Left colon (tissue), 2 donors: ENCODE measurements around the gene FRAS1. TPM values are rescaled to one million over a fixed set of nuclear protein-coding genes. Genes with fewer than 3 reads are reported as not detected.
"Not testable (repeated sequence)": the region's sequence is repeated elsewhere in the genome, so short reads cannot be mapped to it uniquely, and the experiment has no call there.

ENCODE experiments used
- ATAC-seq: fragments of 200-7000 bp; cut with Tn5 transposase; one replicate; pipeline ENCODE4 v1.9.1; 2020; ENCODE audit warnings: mild to moderate bottlenecking, moderate library complexity
- DNase-seq, 2 donors: peaks; one replicate each; pipeline ENCODE4 v3.0.0-alpha.2; 2020
- intact Hi-C, 2 donors: fragments of 100-400 bp; cut with DNase I in 1 of 2; cut with micrococcal nuclease in 1 of 2; formaldehyde crosslinking; loops; one replicate each; pipeline versions ENCODE4 v1.11.2 to v1.14.0; 2022; cut with DNase I, micrococcal nuclease
- total RNA-seq, 2 donors: library from RNA; stranded (reverse); fragmentation: NEBNext Ultra II Directional; extraction: Animal tissue kit (Norgen Biotek cat#: 25700); gene quantifications; one replicate each; pipeline ENCODE4 v1.2.1, GENCODE V29; 2021
- donor health status: DM: no; HTN: no; CAD: no.
- donor health status: DM: yes; HTN: yes; CAD: no.

Gene FRAS1
- total RNA-seq, 2 donors from 2014 or later: 1.3 to 1.8 TPM

GRCh38 chr4:78293821-78294301 lies 236.7 kb downstream of the FRAS1 start:
- intact Hi-C loops: no loop called here

DNA sequence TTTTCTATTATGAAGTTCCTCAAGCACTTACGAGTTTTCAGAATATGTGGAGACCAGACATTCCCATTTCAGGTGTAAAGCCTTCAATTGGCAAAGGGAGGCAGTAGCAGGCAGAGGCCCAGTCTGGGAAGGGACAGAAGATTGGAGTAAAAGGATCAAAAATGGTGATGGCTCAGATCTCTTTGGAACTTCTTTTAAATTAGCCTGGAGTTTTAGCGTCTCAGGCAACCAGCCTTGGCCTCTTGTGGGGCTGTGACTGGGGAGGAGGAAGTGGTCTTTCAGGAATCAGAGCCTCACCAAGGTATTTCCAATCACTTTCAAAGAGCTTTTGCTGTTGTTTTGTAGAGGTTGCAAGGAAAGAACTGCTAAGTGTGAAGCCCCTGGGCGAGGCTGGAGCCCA lies 239.1 kb downstream of the FRAS1 start:
- intact Hi-C loops: no loop called here
- no peak for ATAC-seq
- DNase-seq: no peak

More at GRCh38 chr4:78293821-78294301, 236.7 kb downstream of the FRAS1 start:
- no peak for ATAC-seq
- DNase-seq: no peak

DNA sequence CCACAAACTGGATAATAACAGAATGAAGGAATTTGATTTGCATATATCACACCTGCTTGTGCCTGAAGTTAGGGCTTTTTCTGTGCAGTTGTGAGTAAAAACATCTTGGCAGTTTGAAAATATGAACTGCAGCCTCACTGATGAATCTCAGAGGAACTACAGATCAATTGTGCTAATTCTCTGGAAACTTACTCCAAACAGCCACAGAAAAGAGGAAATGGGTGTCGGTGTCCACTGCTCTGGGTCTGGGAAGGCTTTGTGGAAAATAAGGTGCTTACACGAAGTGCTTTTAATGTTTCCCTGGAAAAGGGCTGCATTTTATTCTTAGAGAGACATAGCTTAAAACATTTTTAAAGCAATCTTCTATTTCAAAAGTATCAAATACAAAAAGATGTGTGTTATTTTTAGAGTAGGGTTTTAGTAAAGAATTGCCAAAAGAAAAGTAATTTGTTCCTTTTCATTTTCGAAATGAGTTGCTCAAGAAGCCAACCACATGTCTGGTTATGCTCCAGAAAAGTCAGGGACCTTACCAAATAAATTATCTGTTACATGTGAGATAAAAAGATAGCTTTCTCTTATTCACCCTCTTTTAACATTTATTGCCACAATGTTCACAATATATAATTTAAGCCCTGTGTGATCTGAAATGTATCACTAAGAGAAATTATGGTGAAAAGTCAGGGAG lies 240.1 kb downstream of the FRAS1 start:
- DNase-seq: no peak
- ATAC-seq: no peak
- intact Hi-C loops: no loop called here

DNA sequence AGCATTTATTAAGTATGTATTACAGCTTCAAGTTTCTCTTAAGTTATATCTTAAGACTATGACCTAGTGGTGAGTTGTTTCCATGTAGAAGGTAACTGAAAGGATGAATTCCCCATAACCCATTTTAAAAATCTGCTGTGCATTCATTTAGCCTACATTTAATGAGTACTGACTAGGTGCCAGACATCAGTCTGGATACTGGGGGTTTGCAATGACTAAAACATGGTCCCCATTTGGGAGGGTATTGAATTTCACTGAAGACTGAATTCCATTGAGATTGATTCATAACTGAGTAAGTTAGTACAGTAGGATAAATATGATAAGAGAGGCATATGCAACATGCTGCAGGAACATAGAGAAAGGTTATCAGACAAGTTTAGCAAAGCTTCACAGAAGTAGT lies 241.5 kb downstream of the FRAS1 start:
- ATAC-seq (no peak), DNase-seq (no peak)
- intact Hi-C loops: no loop called here

- intact Hi-C loops: no loop called here
- no peak for DNase-seq
- peak; percentile 40 for ATAC-seq
These were observed 242.4 kb downstream of the FRAS1 start for GRCh38 chr4:78299565-78299972.

- DNase-seq: peak in 1 of 2 donors; percentile 36
- ATAC-seq: peak; percentile 21
- intact Hi-C loops: not testable (repeated sequence)
These were observed 250.1 kb downstream of the FRAS1 start for GRCh38 chr4:78307263-78307662.

DNA sequence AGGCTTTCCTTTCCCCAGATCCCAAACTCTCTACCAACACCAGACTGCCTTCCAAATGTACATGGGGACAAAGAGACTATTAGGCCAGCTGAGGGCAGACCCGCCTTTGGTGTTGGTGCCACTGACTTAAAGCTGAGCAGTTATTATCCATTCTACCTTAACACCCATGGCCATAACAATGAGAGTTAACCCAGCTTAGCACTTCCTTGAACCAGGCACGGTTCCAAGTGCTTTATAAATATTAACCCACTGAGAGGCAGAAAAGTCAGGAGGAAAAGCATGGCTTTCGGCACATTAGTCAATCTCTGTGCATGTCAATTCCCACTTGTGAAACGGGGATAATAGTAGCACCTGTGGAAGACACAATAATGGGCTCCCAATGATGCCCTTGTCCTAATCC lies 251.4 kb downstream of the FRAS1 start:
- intact Hi-C loops: no loop called here
- peak; percentile 68 for ATAC-seq
- DNase-seq: no peak

GRCh38 chr4:78309352-78309751 lies 252.2 kb downstream of the FRAS1 start:
- intact Hi-C loops: no loop called here
- no peak for ATAC-seq
- no peak for DNase-seq

DNA sequence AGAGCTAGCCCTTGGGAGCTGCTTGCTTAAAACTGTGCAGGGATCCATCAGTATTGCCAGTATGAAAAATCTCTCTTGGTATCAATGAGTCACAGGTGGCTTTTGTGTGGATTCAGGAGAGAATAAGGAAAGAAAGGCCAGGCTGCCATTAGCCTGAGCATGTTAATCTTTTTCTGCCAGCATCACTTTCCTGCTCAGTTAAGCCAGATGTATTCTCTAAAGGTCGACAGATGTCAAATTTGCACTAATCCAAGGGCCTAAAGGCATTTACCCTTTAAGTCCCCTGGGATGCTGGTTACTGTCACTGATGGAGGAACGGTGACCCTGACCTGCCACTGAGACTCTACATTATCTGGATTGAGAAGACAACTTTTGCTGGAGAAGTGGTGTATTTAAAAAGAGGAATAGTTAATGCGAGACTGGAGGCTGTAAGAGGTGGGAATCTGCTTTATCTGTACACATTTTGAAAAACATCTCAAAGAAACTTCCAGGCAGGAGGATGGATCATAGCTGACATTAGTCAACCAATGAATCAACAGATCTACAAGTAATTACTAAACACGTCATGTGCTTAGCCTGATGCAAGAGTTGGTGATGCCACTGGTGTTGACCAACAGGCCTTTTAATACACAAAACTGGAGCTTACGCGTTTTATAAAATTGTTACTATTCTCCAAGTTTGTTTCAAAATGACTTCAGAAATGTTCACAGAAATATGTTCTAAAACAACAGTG lies 253.1 kb downstream of the FRAS1 start:
- no peak for ATAC-seq
- DNase-seq: no peak
- intact Hi-C loops: no loop called here

DNA sequence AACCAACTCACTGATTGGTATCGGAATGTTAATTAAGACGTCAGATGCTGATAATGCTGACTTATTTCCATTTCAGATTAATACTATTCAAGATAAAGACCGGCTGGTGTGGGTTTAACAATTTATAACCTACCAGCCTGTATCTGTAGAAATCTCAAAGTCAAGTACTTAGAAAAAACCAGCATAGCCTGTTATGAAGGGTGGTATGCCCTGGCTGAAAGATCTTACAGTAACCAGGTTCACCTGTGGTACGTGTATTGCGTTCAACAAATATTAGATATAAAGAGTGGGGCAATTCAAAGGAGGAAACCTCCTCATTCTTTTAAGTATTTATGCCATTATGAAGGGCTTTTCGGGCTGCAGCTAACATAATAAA lies 253.6 kb downstream of the FRAS1 start:
- DNase-seq (no peak), ATAC-seq (no peak)
- intact Hi-C loops: no loop called here

GRCh38 chr4:78311306-78311705 lies 254.2 kb downstream of the FRAS1 start:
- ATAC-seq: no peak
- no peak for DNase-seq
- intact Hi-C loops: no loop called here

DNA sequence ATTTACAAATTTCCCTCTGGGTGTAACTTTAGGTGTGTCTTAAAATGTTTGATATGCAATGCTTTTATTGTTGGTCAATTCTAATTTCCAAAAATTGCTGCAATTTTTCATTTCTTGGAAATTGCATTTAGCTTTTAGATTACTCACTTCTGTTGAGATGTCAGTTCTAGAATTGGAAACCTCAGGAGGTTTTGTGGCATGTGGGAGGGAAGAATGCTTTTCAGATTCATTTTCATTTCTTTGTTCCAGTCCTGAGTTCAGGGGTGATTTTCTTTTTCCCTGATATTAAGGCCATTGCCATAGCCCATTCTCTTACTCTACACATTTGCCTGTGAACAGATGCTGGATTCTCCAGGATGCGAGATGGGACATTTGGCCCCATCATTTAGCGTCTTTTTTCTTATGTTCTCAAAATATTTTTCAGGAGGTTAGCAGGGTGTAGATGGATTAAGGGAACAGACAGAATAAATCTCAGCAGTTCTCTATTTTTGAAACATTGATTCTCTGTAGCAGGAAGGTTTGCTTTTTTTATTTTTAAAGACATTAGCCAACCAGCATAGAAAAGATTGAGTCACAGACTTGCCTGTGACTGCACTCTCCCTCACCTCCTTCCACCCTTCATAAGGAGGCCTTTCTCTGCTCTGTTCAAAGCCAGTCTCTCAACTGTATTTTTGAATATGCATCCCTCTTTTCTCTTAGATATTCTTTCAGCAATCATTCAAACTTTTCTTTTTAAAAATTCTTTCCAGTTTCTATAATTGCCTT lies 256.0 kb downstream of the FRAS1 start:
- intact Hi-C loops: no loop called here
- ATAC-seq (no peak), DNase-seq (no peak)

GRCh38 chr4:78313754-78314120 lies 256.6 kb downstream of the FRAS1 start:
- ATAC-seq (no peak), DNase-seq (no peak)
- intact Hi-C loops: no loop called here

- DNase-seq (no peak), ATAC-seq (no peak)
- intact Hi-C loops: no loop called here
These were observed 261.0 kb downstream of the FRAS1 start for GRCh38 chr4:78318126-78318525.

DNA sequence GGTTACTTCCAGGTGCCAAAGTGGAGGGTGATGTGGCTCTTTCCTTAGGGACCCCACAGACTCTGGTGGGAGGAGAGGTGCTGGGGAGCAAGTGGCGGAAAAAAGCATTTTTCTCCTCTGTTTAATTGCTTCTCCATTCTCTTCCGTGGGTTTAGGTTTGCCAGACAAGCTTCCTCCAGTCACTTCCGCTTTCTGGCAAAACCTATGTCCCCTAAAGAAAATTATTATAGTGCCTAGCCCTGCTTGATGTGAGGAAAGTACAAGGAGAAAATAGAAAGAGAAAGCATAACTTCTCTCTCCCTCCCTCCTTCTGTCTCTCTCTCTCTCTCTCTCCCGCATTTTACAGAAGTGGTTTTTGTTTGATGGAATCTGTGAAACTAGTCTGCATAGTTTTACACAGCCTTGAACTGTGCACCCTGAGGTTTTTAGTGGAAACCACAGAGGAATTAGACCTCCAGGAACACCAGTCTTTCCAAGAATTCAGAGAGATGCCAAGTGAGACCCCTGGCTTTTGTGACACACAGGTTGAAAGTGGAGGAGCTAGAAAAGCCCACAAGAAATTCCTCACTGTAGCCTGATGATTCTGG lies 263.3 kb downstream of the FRAS1 start:
- intact Hi-C loops: no loop called here
- ATAC-seq: no peak
- DNase-seq: no peak

DNA sequence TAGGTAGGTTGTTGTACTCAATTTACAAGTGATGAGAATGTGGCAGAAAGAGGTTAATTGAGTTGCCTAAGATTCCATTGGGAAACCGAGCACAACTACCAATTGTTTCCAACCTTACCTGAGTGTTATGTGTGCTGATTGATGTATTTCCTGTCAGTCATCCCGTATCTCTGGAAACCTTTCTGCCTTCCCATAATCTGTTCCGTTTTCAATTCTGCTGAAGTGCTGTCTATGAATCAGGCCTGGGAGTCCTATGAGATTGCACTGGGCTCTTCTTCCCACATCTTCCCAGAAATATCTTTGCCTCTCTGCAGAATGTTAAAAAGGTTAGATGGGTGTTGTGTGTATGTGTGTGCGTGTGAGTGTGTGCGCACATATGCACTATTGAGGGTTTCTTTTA lies 264.9 kb downstream of the FRAS1 start:
- ATAC-seq (no peak), DNase-seq (no peak)
- intact Hi-C loops: no loop called here

GRCh38 chr4:78323439-78323838 lies 266.3 kb downstream of the FRAS1 start:
- ATAC-seq (no peak), DNase-seq (no peak)
- intact Hi-C loops: no loop called here

DNA sequence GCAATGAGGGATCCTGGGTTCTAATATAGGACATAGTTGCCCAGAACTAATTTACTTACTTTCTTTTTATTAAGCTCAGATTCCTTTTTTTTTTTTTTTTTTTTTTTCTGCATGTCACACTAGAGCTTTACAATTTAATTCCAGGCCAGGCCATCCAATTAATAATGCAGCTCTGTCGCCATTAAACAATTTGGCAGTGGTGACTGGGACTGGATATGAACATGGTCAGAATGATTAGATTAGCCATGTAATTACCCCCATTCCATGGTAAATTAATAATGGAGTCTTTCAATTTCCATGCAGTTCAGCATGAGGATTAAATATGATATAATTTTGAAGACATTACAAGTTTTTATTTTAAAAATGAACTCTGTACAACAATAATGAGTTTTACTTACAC lies 267.5 kb downstream of the FRAS1 start:
- ATAC-seq (no peak), DNase-seq (no peak)
- intact Hi-C loops: no loop called here

- ATAC-seq: peak; percentile 90
- DNase-seq: peak in 1 of 2 donors; percentile 30
- intact Hi-C loops: no loop called here
These were observed 268.4 kb downstream of the FRAS1 start for GRCh38 chr4:78325271-78326157.
